GM23248 (cell line): ENCODE results near the gene MFAP4.

Experiments
- EZH2 ChIP-seq: fragments of 200-600 bp; sonication (generic); IDR thresholded peaks from 2 replicates; pipeline ENCODE4 v1.6.1; 2018; ENCODE audit warnings: antibody characterized with exemption, mild to moderate bottlenecking; ENCODE audit not compliant: insufficient read depth, poor library complexity, severe bottlenecking
- EZH2phosphoT487 ChIP-seq: fragments of 200-600 bp; sonication (generic); IDR thresholded peaks from 2 replicates; pipeline ENCODE4 v1.6.1; 2018; ENCODE audit warnings: antibody characterized with exemption, moderate library complexity, mild to moderate bottlenecking, low read depth; ENCODE audit not compliant: insufficient read depth

GRCh38 chr17:19382531-19383444, 4.2 kb downstream of the MFAP4 start:
- no peak for TF ChIP-seq EZH2
- no peak for TF ChIP-seq EZH2phosphoT487
